Measurements from ENCODE around the gene CCDC92.

GRCh38 chr12:123982269-123982668 is 9.6 kb upstream of the CCDC92 start:
- TF ChIP-seq CTCF (IDR thresholded peaks at IDR 0.05; ENCODE audit: insufficient read depth, low read depth, low read length) (no peak), EZH2 (IDR thresholded peaks at IDR 0.05; ENCODE audit: insufficient read depth, low read length) (no peak)

All from astrocyte (in vitro differentiated cells and primary cell).